LHCN-M2 (cell line): ENCODE results near the gene HIPK2. TPM values are rescaled to one million over a fixed set of nuclear protein-coding genes. Genes with fewer than 3 reads are reported as not detected.

Experiments used
- DNase-seq: peaks from one replicate; pipeline ENCODE4 v3.0.0-alpha.2; 2012; ENCODE audit warnings: low read depth
- total RNA-seq: library from RNA; depleted of rRNA; stranded (reverse); fragments of >200 nt; gene quantifications from 2 replicates; pipeline ENCODE4 v1.2.3, GENCODE V29; 2014

Gene HIPK2
- total RNA-seq, 1 experiment from 2014 or later, result 61.3 TPM

- peak; percentile 73 for DNase-seq
Observed at GRCh38 chr7:139753081-139753692, 24.6 kb downstream of the HIPK2 start.

GRCh38 chr7:139752604-139753003 is 25.2 kb downstream of the HIPK2 start:
- DNase-seq, result no peak

GRCh38 chr7:139752148-139752547 is 25.6 kb downstream of the HIPK2 start:
- no peak for DNase-seq

- no peak for DNase-seq
Observed at GRCh38 chr7:139750459-139751095, 27.2 kb downstream of the HIPK2 start.

GRCh38 chr7:139749545-139749944 is 28.3 kb downstream of the HIPK2 start:
- DNase-seq, result no peak

- no peak for DNase-seq
Observed at GRCh38 chr7:139748941-139749340, 28.9 kb downstream of the HIPK2 start.

GRCh38 chr7:139748373-139748765 is 29.4 kb downstream of the HIPK2 start:
- no peak for DNase-seq

- no peak for DNase-seq
Observed at GRCh38 chr7:139747662-139748372, 30.0 kb downstream of the HIPK2 start.

GRCh38 chr7:139746652-139747051 is 31.1 kb downstream of the HIPK2 start:
- DNase-seq, result no peak

GRCh38 chr7:139745678-139746143 is 32.1 kb downstream of the HIPK2 start:
- DNase-seq, result no peak

- DNase-seq, result no peak
Observed at GRCh38 chr7:139744768-139745677, 32.8 kb downstream of the HIPK2 start.

- no peak for DNase-seq
Observed at GRCh38 chr7:139743967-139744767, 33.6 kb downstream of the HIPK2 start.

- DNase-seq, result no peak
Observed at GRCh38 chr7:139743267-139743966, 34.4 kb downstream of the HIPK2 start.

GRCh38 chr7:139741789-139742344 is 35.9 kb downstream of the HIPK2 start:
- DNase-seq, result no peak

- DNase-seq, result no peak
Observed at GRCh38 chr7:139741239-139741638, 36.6 kb downstream of the HIPK2 start.

- no peak for DNase-seq
Observed at GRCh38 chr7:139739863-139740597, 37.8 kb downstream of the HIPK2 start.

GRCh38 chr7:139738772-139739171 is 39.0 kb downstream of the HIPK2 start:
- no peak for DNase-seq

- DNase-seq, result peak; percentile 41
Observed at GRCh38 chr7:139738101-139738489, 39.7 kb downstream of the HIPK2 start.
